ENCODE measurements around the gene RAB6C.
A peak's percentile ranks its signal among the peaks of the same experiment; 100 is the strongest.
"Not testable (repeated sequence)": the region's sequence is repeated elsewhere in the genome, so short reads cannot be mapped to it uniquely, and the experiment has no call there.

RAB6C gene

DNA sequence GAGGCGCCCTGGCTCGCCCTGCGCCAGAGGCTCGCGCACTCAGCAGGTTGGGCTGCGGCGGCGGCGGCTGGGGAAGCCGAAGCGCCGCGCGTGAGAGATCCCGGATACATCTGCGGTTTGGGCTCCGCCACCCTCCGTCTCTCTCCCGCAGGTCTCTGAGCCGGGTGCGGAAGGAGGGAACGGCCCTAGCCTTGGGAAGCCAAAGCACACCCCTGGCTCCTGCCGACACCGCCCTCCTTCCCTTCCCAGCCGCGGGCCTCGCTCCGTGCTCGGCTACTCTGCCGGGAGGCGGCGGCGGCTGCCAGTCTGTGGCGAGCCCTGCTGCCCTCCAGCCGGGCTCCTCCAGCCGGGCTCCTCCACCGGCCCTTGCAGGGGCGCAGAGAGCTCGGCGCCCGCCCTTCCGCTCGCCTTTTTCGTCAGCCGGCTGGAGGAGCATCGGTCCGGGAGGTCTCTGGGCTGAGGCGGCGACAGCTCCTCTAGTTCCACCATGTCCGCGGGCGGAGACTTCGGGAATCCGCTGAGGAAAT lies at the start of gene RAB6C:
TSS of gene RAB6C (plus strand) at position 38 of the 527 bp plus-strand sequence. CDS start at position 488, 450 bp downstream.
- H3K36me3 Mint-ChIP-seq (ENCODE audit: low read depth); H3K9me3 Mint-ChIP-seq; H3K27ac Mint-ChIP-seq: not testable (repeated sequence)
- Mint-ChIP-seq H3K4me1 (peaks cover 11% of the 10 kb centered on the region), H3K4me3 (peak within 1 kb of the TSS; percentile 78), H3K27me3 (ENCODE audit: low read depth, poor library complexity) (peaks cover 96% of the 10 kb centered on the region)
- DNase-seq, result peak; percentile 63

- DNase-seq, result no peak
- no peaks in the 10 kb centered on the region for H3K9me3 Mint-ChIP-seq
These were observed 49.0 kb upstream of the RAB6C start for GRCh38 chr2:129930451-129930850.

GRCh38 chr2:129933387-129933786 lies 46.1 kb upstream of the RAB6C start:
- not testable (repeated sequence) for H3K9me3 Mint-ChIP-seq; DNase-seq; H3K36me3 Mint-ChIP-seq (ENCODE audit: low read depth); H3K4me3 Mint-ChIP-seq; H3K27ac Mint-ChIP-seq; H3K4me1 Mint-ChIP-seq
- H3K27me3 Mint-ChIP-seq (ENCODE audit: low read depth, poor library complexity), result peaks cover 49% of the 10 kb centered on the region

More at GRCh38 chr2:129930451-129930850, 49.0 kb upstream of the RAB6C start:
- H3K4me3 Mint-ChIP-seq, result no peak overlapping the region
- H3K27ac Mint-ChIP-seq, result no peak overlapping the region
- peaks cover 7% of the 10 kb centered on the region for H3K4me1 Mint-ChIP-seq
- H3K36me3 Mint-ChIP-seq (ENCODE audit: low read depth), result no peaks in the 10 kb centered on the region
- TF ChIP-seq, protein P1, sequence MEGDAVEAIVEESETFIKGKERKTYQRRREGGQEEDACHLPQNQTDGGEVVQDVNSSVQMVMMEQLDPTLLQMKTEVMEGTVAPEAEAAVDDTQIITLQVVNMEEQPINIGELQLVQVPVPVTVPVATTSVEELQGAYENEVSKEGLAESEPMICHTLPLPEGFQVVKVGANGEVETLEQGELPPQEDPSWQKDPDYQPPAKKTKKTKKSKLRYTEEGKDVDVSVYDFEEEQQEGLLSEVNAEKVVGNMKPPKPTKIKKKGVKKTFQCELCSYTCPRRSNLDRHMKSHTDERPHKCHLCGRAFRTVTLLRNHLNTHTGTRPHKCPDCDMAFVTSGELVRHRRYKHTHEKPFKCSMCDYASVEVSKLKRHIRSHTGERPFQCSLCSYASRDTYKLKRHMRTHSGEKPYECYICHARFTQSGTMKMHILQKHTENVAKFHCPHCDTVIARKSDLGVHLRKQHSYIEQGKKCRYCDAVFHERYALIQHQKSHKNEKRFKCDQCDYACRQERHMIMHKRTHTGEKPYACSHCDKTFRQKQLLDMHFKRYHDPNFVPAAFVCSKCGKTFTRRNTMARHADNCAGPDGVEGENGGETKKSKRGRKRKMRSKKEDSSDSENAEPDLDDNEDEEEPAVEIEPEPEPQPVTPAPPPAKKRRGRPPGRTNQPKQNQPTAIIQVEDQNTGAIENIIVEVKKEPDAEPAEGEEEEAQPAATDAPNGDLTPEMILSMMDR (IDR thresholded peaks at IDR 0.05), result no peak
- peaks cover 40% of the 10 kb centered on the region for H3K27me3 Mint-ChIP-seq (ENCODE audit: low read depth, poor library complexity)

GRCh38 chr2:129934044-129934822 lies 45.2 kb upstream of the RAB6C start:
- Mint-ChIP-seq H3K9me3 (no peaks in the 10 kb centered on the region), H3K36me3 (ENCODE audit: low read depth) (no peaks in the 10 kb centered on the region), H3K27ac (peak overlapping the region; percentile 45), H3K4me1 (peaks cover 11% of the 10 kb centered on the region), H3K4me3 (peak overlapping the region; percentile 52), H3K27me3 (ENCODE audit: low read depth, poor library complexity) (peaks cover 49% of the 10 kb centered on the region)
- TF ChIP-seq, protein P1 (IDR thresholded peaks at IDR 0.05), result no peak
- DNase-seq, result peak; percentile 37

DNA sequence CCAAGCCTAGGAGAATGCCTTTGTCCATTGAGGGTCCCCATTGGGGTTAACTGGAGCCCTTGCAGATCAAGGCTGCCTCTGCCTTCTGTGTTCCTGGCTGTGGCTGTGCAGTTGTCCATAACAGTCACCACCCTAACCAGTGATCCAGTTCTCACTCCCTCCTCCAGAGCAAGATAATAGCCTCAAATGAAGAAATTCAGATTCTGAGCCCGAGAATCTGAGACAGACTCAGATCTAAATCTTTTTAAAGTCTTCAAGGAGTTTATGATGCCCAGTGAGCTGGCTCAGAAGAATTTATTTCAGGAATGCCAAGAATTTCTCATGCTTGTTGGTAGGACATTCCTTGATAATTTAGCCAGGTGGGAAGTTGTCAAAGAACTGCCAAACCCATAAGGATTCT lies 44.3 kb upstream of the RAB6C start:
- no peaks in the 10 kb centered on the region for H3K9me3 Mint-ChIP-seq
- TF ChIP-seq, protein P1 (IDR thresholded peaks at IDR 0.05), result no peak
- H3K4me1 Mint-ChIP-seq, result peaks cover 12% of the 10 kb centered on the region
- H3K4me3 Mint-ChIP-seq, result no peak overlapping the region
- H3K36me3 Mint-ChIP-seq (ENCODE audit: low read depth), result no peaks in the 10 kb centered on the region
- DNase-seq, result no peak
- H3K27me3 Mint-ChIP-seq (ENCODE audit: low read depth, poor library complexity), result peaks cover 54% of the 10 kb centered on the region
- no peak overlapping the region for H3K27ac Mint-ChIP-seq

GRCh38 chr2:129936334-129936934 lies 43.0 kb upstream of the RAB6C start:
- Mint-ChIP-seq H3K36me3 (ENCODE audit: low read depth) (no peaks in the 10 kb centered on the region), H3K27me3 (ENCODE audit: low read depth, poor library complexity) (peaks cover 58% of the 10 kb centered on the region), H3K9me3 (no peaks in the 10 kb centered on the region), H3K4me1 (peaks cover 12% of the 10 kb centered on the region), H3K27ac (no peak overlapping the region), H3K4me3 (no peak overlapping the region)
- DNase-seq, result peak; percentile 69
- TF ChIP-seq, protein P1 (IDR thresholded peaks at IDR 0.05), result peak; percentile 62

GRCh38 chr2:129938850-129939471 lies 40.5 kb upstream of the RAB6C start:
- peaks cover 37% of the 10 kb centered on the region for H3K27me3 Mint-ChIP-seq (ENCODE audit: low read depth, poor library complexity)
- not testable (repeated sequence) for H3K9me3 Mint-ChIP-seq; H3K4me1 Mint-ChIP-seq; H3K36me3 Mint-ChIP-seq (ENCODE audit: low read depth); H3K27ac Mint-ChIP-seq; H3K4me3 Mint-ChIP-seq; DNase-seq

DNA sequence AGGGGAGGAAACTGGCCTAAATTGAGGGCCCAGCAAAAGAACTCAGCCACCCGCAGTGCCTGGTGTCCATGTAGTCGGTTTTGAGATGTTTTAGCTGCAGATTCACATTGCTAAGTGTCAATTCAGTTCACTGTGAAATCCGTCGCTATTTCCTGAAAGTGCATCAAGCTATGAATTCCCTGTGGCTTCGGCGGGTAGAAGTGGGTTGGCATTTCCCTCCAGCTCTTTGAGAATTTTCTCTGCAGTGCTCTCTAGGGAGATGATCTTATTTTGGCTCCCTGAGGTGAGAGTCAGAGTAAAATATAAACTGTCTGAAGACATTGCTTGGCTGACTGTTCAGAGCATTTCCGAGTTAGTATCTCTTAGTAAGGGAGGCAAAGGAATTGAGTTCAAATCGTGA lies 36.0 kb upstream of the RAB6C start:
- Mint-ChIP-seq H3K27me3 (ENCODE audit: low read depth, poor library complexity) (peaks cover 35% of the 10 kb centered on the region), H3K4me1 (peaks cover 10% of the 10 kb centered on the region)
- DNase-seq; H3K9me3 Mint-ChIP-seq; H3K27ac Mint-ChIP-seq; H3K4me3 Mint-ChIP-seq; H3K36me3 Mint-ChIP-seq (ENCODE audit: low read depth): not testable (repeated sequence)
